C4-2B (cell line): Measurements from ENCODE around the gene CACNA1H.

Experiments used
- H3K27ac ChIP-seq: fragments of 450-650 bp; 2 replicates; pipeline ENCODE4 v1.5.1; 2017
- ZFX ChIP-seq: fragments of 450-650 bp; IDR thresholded peaks from 2 replicates; pipeline ENCODE4 v1.6.1; 2017
- TF ChIP-seq, protein P1 (sequence below): fragments of 450-650 bp; conservative IDR thresholded peaks from 2 replicates; pipeline ENCODE4 v1.5.1; 2017; ENCODE audit warnings: mild to moderate bottlenecking

The CACNA1H gene

DNA sequence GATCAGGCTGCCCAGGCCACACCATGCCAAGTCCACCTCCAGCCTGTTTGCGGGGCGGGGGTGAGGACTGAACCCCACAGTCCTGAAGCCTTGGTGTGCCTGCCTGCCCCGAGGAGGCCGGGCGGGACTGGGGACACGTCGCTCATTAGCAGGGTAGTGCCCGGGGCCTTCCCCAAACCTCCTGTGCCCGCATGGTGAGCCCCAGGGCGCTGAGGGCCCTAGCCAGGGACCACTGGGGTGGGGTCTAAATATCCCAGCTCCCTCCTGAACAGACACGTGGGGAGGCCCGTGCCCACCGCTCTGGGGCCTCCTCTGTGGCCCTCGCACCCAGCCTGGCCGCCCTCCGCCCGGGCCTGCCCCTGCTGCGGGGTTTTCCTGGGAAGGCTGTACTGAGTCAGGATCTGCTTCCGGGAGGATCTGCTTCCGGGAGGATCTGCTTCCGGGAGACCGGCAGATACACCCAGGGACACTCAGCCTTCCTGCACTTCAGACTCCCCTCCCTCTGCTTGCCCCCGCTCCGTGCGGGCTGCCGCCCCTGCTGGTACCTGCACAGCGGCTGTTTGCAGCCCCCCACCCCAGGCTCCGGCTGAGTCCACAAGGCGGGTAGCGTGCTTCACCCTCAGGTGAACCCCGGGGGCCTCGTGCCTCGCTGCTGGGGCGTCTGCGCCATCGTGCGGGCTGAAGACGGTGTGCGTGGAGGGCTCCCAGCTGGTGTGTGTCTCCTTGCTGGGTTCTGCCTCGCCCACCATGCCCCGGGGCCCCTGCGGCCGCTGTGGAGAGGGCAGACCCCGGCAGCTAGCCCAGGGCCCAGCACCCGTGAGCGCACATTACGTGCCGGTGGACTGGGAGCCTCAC lies 23.6 kb upstream of the CACNA1H start:
- TF ChIP-seq, protein P1, sequence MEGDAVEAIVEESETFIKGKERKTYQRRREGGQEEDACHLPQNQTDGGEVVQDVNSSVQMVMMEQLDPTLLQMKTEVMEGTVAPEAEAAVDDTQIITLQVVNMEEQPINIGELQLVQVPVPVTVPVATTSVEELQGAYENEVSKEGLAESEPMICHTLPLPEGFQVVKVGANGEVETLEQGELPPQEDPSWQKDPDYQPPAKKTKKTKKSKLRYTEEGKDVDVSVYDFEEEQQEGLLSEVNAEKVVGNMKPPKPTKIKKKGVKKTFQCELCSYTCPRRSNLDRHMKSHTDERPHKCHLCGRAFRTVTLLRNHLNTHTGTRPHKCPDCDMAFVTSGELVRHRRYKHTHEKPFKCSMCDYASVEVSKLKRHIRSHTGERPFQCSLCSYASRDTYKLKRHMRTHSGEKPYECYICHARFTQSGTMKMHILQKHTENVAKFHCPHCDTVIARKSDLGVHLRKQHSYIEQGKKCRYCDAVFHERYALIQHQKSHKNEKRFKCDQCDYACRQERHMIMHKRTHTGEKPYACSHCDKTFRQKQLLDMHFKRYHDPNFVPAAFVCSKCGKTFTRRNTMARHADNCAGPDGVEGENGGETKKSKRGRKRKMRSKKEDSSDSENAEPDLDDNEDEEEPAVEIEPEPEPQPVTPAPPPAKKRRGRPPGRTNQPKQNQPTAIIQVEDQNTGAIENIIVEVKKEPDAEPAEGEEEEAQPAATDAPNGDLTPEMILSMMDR, result no peak
- no peak for TF ChIP-seq ZFX
- no peak overlapping the region for H3K27ac ChIP-seq

DNA sequence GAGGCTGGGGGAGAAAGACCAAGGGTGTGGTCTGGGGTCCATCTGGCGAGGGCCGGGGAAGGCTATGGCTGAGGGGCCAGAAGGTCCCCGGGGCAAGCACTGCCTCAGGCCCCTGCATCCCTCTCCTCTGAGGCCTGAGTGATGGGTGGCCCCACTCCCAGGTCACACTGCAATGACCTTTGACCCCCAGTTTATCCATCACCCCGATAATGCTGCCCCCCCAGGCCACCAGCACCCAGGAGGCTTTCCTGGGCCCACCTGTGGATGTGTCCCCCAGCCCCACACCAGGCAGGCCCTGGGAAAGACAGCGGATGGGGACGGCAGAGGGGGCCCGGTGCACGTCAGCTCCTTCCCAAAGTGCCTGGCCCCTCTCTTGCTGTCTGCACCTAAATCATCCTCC lies 22.5 kb upstream of the CACNA1H start:
- TF ChIP-seq ZFX, result no peak
- TF ChIP-seq, protein P1, result no peak
- H3K27ac ChIP-seq, result no peak overlapping the region

DNA sequence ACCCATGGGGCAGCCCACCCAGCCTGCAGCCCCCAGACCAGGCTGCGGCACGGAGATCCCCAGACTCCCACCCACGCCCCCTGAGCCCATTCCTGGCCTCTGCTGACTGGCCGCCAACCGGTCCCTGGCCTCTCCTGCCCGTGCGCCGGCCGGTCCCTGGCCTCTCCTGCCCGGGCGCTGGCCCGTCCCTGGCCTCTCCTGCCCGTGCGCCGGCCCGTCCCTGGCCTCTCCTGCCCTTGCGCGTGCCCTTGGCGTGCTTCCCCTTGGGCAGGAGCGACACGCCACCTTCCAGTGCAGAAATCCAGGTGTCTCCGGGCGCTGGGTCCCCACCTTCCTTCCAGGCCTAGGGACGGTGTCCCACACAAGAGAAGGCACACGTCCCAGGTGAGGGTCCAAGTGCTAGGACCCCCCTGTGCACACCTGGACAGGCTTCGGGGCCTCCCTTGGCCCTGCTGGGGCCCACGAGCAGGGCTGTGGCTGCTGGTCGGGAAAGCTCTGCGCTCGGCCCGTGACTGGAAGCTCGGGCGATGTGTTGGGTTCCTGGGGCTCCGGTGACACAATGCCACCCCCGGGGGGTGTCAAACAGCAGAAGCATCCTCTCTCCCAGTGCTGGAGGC lies 21.4 kb upstream of the CACNA1H start:
- no peak overlapping the region for H3K27ac ChIP-seq
- no peak for TF ChIP-seq ZFX
- TF ChIP-seq, protein P1, result no peak

DNA sequence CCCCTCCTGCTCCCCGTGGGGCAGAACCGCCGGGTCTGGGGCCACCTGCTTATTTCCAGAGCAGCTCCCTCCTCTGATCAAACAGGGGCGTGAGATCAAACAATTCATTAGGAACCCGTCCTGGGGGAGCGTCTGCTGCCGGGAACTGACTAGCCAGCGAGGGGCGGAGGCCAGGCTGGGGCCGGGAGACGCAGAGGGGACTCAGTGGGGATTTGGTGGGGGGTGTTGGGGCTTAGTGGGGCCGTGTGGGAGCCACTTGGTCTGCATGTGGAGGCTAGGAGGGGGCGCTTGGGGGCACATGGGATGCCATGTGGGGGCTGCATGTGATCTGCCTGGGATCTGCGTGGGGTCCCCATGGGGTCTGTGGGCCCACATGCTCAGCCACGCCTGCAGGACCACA lies 20.5 kb upstream of the CACNA1H start:
- H3K27ac ChIP-seq, result no peak overlapping the region
- no peak for TF ChIP-seq ZFX
- TF ChIP-seq, protein P1, result no peak

DNA sequence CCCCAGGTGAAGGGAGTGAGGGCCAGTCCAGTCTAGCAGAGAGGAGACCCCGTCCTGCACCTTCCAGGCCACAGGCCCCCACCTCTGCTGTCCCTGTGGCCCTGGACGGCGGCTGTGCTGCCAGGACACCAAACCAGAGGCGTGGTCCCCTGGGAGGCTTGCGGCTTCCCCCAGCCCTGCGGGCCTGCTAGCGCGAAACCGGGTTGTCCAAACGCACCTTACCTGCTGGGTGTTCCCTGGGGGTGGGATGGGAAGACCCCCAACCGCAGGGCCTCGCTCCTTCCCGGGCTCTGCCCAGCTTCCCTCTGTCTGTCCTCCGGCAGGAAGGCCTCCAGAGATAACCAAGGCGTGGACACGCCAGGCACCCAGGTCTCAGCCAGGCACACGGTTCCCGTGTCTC lies 19.6 kb upstream of the CACNA1H start:
- TF ChIP-seq ZFX, result no peak
- TF ChIP-seq, protein P1, result no peak
- H3K27ac ChIP-seq, result no peak overlapping the region

DNA sequence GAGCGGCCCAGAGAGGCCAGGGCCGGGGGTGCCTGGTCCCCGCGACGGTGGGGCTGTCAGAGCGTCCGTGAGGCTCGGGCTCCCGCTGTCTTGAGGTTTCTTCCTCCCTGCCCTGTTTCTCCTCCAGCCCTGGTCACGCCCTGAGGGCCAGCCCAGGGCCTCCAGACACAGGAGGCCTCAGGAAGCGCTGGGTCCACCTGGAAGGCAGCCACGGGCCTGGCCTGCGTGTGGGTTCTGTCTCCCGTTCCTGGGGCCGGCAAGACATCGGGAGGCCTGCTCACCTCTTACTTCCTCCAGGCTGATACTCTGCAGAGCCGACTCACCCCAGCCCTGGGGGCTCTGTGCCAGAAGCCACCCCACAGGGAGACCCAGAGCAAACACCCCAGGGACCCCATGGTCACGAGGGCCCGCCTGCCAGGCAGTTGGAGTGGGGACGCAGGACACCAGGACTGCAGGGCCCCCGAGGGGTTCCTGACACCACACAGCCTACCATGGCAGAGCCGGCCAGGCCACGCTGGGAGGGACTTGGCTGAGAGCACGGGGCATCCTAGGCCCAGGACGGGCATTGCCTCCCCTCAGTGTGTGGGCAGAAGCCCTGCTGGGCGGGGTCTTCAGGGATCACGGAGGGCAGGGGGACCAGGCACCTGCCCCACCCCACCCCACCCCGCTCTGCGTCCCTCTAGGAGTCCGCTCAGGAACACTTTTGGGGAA lies 18.9 kb upstream of the CACNA1H start:
- TF ChIP-seq, protein P1, result no peak
- no peak for TF ChIP-seq ZFX
- no peak overlapping the region for H3K27ac ChIP-seq
